ENCODE results near the gene GOLGA8B.
"Not testable (repeated sequence)": the region's sequence is repeated elsewhere in the genome, so short reads cannot be mapped to it uniquely, and the experiment has no call there.

The GOLGA8B gene

DNA sequence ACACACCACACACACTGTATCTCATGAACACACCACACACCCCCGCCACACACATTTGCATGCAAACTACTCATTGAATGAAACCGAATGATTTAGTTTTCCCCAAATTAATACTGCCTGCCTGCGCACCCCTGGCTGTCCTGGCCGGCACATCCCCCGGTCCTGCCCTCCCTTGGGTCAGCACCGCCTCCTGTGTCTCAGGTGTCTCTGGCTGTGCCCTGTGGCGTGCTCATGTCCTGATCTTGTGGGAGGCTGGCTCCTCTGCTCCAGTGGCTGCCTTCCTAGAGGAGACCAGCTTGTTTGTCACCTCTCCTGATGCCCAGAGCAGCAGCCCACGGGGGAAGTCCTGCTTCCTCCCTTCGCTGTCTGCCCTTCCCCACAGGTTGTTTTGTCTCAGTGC, 28.7 kb downstream of the GOLGA8B start:
- DNase-seq: not testable (repeated sequence)

DNA sequence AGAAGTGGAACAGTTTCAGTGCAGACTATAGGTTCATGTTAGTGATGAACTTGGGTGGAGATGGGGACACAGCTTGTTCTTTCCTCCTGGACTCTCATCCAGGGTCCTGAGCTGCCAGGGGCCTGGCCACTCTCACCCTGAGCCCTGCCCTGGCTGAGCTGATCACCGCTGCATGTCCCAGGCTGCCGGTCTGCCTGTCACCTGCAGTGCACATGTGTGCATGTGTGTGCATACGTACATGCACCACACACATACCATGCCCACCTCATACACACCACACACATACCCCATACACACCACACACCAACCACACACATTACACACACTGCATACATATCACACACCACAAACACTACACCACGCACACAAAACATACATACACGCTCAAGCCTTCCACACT, 29.3 kb downstream of the GOLGA8B start:
- not testable (repeated sequence) for DNase-seq

DNA sequence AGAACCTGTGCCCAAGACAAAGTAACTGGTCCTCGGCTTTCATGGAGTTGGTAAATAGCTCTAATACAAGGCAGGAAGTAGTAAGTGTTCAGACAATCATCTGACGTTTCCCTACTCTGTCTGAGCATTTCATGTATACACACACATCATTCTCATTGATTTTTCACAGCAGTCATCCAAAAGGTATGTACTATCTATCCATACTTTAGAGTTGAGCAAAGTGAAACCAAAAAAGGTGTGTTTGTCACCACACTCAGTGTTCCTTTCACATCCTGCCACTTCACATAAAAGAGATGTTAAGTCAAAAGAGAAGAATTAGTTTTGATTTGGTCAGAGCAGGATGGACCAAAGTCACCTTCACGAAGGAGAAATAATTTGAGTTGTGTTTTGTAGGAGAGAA, 33.3 kb downstream of the GOLGA8B start:
- not testable (repeated sequence) for DNase-seq

DNA sequence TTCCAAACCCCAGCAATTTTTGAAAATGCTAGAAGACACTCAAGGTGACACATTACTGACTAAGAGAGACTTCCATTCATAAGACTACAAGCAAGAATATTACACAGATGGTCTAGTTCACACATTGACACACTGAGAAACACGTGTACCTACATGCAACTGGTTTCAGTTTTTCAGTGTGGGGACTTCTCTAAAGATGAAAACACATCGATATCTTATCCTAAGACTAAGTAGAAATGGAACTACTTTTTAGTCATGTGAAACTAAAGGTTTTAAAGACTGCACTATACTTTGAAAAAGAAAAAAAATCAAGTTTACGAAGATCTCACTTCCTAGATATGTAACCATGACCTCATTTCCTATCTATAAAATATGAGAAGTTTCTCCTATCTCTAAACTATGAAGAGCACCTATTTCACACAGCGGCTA, 34.1 kb downstream of the GOLGA8B start:
- not testable (repeated sequence) for DNase-seq

DNA sequence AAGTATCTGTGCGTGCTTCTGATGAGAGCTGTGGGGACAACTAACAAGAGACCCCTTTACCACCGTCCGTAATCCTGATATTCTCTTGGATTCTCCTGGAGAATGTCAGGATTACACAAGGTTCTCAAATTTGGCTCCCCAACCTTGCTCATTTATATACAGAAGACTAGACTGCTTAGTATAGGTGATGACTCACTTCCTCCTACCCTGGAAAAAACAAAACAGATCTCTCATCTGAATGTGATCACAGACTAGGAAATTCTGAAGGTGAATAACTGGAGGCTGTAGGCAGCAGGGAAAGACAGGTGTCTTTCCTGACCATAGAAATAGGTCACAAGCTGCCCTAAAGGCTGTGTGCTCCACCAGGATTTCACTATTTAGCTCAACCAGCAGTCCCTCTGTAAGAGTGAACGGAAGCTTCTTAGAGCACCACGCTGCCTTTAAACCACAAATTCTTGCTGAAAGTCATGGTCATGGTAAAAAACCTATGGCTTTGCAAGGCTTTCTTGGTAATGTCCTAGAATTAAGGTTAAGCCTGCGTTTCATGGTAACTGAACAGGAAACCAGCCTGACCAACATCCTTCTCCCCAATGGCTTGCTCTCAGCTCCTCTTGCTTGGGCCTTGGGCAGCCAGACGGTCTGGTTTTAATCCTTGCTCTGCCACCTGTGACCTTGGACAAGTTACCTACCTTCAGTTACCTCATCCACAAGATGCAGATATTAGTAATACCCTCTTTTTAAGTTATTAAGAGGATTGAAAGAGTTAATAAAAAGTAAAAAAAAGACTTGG, 39.4 kb downstream of the GOLGA8B start:
- DNase-seq: not testable (repeated sequence)

DNA sequence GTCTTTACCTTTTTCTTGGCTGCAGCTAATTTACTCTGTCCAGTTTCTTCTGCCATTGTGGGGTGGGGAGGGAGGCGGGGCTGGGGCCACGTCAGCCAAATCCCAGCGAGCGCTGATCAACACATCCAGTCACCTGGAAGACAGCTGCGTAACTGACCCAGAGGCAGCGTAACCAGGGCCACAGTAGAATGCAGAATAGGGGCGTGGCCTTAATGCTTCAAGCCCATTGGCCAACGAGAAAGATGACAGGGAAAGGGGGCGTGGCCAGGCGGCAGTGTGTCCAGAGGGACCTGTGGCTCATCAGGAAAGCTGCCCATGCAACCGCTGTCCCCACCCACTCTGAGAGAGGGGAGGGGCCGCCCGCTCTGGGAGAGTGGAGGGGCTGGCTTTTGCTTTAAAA, 47.6 kb downstream of the GOLGA8B start:
- not testable (repeated sequence) for DNase-seq
